ENCODE results near the gene C16orf78.
"Not testable (repeated sequence)": the region's sequence is repeated elsewhere in the genome, so short reads cannot be mapped to it uniquely, and the experiment has no call there.

C16orf78 gene

DNA sequence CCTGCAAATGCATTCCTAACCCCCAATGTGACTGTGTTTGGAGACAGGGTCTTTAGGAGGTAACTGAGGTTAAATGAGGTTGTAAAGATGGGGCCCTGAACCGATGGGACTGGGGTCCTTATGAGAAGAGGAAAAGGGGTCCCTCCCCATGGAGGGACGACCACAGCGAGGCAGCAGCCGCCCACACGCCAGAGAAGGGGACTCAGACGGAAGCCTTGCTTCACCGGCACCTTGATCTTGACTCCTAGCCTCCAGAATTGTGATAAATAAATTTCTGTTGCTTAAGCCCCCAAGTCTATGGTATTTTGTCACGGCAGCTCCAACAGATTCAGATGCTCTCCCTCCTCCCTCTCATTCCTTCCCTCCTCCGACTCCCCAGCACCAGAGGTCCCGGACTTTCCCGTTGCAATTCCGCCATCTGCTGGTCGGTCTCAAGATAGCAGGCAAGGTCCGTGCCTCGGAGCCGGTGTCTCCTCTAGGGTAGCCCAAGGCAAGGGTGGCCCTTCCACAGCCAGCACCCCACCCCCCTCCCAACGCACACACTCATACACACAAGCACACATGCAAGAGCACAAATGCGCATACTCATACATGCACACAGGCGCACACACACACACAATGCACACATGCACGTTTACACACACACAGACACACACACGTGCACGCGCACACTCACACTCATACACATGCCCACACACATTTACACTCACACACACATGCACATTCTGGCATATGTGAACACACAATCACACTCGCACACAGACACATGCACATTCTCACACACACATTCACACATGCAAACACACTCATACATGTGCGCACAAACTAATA is 23.1 kb upstream of the C16orf78 start:
- H3K9me3 ChIP-seq (ENCODE audit: control insufficient read depth, insufficient read depth, low read length) = no peaks in the 10 kb centered on the region
- no peaks in the 10 kb centered on the region for H3K36me3 ChIP-seq (ENCODE audit: control insufficient read depth, insufficient read depth, low read length)
- H3K4me1 ChIP-seq (ENCODE audit: control insufficient read depth, insufficient read depth, low read length) = peaks cover 4% of the 10 kb centered on the region; the same call in 1 of the 2 replicates
- no peak overlapping the region for H3K9ac ChIP-seq (ENCODE audit: low read depth, low read length)
- no peak overlapping the region for H3K4me3 ChIP-seq (ENCODE audit: low read depth, low read length)
- no peak overlapping the region for H3K27ac ChIP-seq (ENCODE audit: low read depth, low read length)
- no peaks in the 10 kb centered on the region for H3K27me3 ChIP-seq (ENCODE audit: control insufficient read depth, insufficient read depth, low read length)

DNA sequence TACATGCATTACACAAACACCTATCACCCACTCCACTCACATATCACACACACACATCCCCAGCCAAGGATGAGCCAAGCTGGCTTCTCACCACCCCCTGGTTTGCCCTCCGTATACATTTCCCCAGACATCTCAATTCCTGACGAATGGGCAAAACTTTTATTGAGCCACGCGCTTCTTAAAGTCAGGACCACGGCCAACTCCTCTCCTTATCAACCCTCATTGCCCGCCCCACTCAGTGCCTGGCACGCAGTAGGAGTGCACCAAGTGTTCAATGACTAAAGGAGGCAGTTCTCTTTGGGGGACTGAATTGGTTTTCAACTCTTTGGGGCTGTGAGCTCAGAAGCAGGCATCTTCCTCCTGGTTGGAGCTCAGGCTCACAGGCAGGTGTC is 22.5 kb upstream of the C16orf78 start:
- Histone ChIP-seq H3K9me3 (ENCODE audit: control insufficient read depth, insufficient read depth, low read length) (no peaks in the 10 kb centered on the region), H3K36me3 (ENCODE audit: control insufficient read depth, insufficient read depth, low read length) (no peaks in the 10 kb centered on the region), H3K4me3 (ENCODE audit: low read depth, low read length) (no peak overlapping the region), H3K27ac (ENCODE audit: low read depth, low read length) (no peak overlapping the region), H3K4me1 (ENCODE audit: control insufficient read depth, insufficient read depth, low read length) (peaks cover 4% of the 10 kb centered on the region; the same call in 1 of the 2 replicates), H3K27me3 (ENCODE audit: control insufficient read depth, insufficient read depth, low read length) (no peaks in the 10 kb centered on the region), H3K9ac (ENCODE audit: low read depth, low read length) (no peak overlapping the region)

DNA sequence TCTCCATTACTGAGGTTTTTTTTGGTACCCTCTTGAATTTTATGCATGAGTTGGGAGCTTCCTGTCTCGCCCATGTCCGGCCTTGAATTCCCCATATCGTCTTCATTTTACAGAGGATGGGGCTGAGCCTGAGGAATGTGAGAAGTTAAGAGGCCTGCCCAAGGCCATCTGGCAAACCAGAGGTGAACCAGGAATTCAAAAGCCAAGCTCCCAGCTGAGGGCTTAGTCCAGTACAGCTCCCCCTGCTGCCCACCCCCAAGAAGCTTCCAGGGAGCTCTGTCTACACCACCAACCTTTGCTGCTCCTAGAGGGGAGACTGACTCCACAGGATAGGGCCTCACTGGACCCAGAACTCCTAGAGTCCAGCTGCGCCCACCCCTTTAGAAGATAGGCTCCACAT is 20.7 kb upstream of the C16orf78 start:
- peaks cover 4% of the 10 kb centered on the region; the same call in 1 of the 2 replicates for H3K4me1 ChIP-seq (ENCODE audit: control insufficient read depth, insufficient read depth, low read length)
- no peak overlapping the region for H3K9ac ChIP-seq (ENCODE audit: low read depth, low read length)
- no peak overlapping the region for H3K27ac ChIP-seq (ENCODE audit: low read depth, low read length)
- H3K9me3 ChIP-seq (ENCODE audit: control insufficient read depth, insufficient read depth, low read length) = no peaks in the 10 kb centered on the region
- no peaks in the 10 kb centered on the region for H3K27me3 ChIP-seq (ENCODE audit: control insufficient read depth, insufficient read depth, low read length)
- no peak overlapping the region for H3K4me3 ChIP-seq (ENCODE audit: low read depth, low read length)
- H3K36me3 ChIP-seq (ENCODE audit: control insufficient read depth, insufficient read depth, low read length) = no peaks in the 10 kb centered on the region

DNA sequence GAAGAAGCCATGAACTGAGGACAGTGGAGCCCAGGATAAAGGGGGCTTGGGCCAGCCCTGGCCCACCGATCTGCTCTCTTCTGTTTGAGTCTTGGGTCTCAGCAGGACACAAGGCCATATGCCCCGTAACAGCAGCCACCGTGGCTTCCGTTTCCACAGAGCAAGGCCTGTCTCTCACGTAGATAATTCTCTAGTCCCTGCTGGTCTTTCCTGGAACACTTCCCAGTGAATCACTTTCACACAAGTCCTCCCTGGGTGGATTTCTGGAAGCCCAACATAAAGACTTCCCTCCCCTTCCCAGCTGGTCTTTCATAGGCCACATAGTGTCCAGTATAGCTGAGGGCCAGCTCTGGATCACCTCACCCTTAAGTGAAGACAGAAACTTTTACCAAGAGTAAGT is 19.9 kb upstream of the C16orf78 start:
- Histone ChIP-seq H3K9me3 (ENCODE audit: control insufficient read depth, insufficient read depth, low read length) (no peaks in the 10 kb centered on the region), H3K9ac (ENCODE audit: low read depth, low read length) (no peak overlapping the region), H3K4me1 (ENCODE audit: control insufficient read depth, insufficient read depth, low read length) (peaks cover 4% of the 10 kb centered on the region; the same call in 1 of the 2 replicates), H3K27me3 (ENCODE audit: control insufficient read depth, insufficient read depth, low read length) (no peaks in the 10 kb centered on the region), H3K36me3 (ENCODE audit: control insufficient read depth, insufficient read depth, low read length) (no peaks in the 10 kb centered on the region), H3K27ac (ENCODE audit: low read depth, low read length) (no peak overlapping the region), H3K4me3 (ENCODE audit: low read depth, low read length) (no peak overlapping the region)

DNA sequence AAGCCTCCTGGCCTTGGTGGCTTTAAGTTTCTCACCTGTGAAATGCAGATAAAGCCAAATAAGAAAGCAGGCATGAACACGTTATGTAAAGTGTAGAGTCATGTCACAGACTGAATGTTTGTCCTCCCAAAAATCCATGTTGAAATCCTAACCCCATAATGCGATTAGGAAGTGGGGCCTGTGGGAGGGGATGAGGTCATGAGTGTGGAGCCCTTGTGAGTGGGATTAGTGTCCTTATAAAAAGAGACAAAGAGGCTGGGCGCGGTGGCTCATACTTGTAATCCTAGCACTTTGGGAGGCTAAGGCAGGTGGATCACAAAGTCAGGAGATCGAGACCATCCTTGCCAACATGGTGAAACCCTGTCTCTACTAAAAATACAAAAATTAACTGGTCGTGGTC is 19.5 kb upstream of the C16orf78 start:
- Histone ChIP-seq H3K9ac (ENCODE audit: low read depth, low read length) (no peak overlapping the region), H3K36me3 (ENCODE audit: control insufficient read depth, insufficient read depth, low read length) (no peaks in the 10 kb centered on the region), H3K4me3 (ENCODE audit: low read depth, low read length) (no peak overlapping the region), H3K9me3 (ENCODE audit: control insufficient read depth, insufficient read depth, low read length) (no peaks in the 10 kb centered on the region), H3K27ac (ENCODE audit: low read depth, low read length) (no peak overlapping the region), H3K4me1 (ENCODE audit: control insufficient read depth, insufficient read depth, low read length) (peaks cover 4% of the 10 kb centered on the region; the same call in 1 of the 2 replicates), H3K27me3 (ENCODE audit: control insufficient read depth, insufficient read depth, low read length) (no peaks in the 10 kb centered on the region)

DNA sequence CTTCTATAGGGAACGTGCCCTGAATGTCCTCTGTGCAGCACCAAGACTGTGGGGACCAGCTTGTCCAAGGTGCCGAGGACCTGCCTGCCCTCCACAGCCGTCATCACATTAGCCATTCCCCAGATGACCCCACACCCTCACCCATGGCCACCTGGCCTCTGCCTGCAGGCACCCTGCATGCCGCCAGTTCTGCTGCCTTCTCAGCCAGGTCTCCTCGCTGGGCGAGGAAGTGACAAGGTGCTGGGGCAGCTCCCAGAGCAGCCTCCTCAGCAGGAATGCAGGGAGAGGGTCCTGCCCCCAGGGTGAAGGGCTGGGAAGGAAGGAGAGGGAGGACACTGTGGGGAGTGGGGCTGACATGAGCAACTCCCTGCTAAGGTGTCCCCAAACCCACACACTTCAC is 18.6 kb upstream of the C16orf78 start:
- no peaks in the 10 kb centered on the region for H3K9me3 ChIP-seq (ENCODE audit: control insufficient read depth, insufficient read depth, low read length)
- H3K27ac ChIP-seq (ENCODE audit: low read depth, low read length) = no peak overlapping the region
- H3K4me1 ChIP-seq (ENCODE audit: control insufficient read depth, insufficient read depth, low read length) = peaks cover 4% of the 10 kb centered on the region; the same call in 1 of the 2 replicates
- no peaks in the 10 kb centered on the region for H3K27me3 ChIP-seq (ENCODE audit: control insufficient read depth, insufficient read depth, low read length)
- no peaks in the 10 kb centered on the region for H3K36me3 ChIP-seq (ENCODE audit: control insufficient read depth, insufficient read depth, low read length)
- H3K4me3 ChIP-seq (ENCODE audit: low read depth, low read length) = no peak overlapping the region
- no peak overlapping the region for H3K9ac ChIP-seq (ENCODE audit: low read depth, low read length)

DNA sequence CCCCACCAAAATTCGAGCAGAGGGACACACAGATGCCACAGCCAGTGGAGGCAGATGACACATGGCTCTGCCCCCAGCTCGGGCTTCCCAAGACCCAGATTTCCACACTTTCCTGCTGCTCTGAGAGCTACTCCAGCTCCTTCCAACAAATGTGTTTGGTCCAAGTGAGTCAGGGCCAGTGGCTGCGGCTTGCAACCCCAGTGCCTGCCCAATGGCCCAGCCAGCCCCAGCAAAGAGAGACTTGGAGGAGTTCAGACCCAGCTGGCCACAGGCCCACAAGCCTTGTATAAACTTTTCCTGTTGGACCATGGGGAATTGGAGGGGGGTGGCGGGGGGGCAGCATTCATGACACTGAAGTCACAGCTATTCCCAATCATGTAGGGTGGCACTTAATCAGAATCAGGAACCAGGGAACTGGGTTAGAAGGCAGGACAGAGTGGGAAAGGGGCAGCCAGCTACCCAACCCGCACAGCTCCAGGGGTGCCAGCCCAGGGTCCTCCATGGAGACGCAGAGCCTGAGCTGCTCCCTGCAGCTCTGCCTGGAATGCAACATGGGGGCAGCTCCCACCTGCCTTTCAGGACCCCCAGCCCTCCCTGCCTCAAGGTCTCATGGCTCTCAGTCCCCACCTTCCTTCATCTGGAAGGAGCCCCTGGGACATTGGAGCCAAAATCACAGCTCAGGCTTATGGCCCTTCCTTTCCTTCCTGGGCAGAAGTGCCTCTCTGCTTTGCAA is 17.5 kb upstream of the C16orf78 start:
- Histone ChIP-seq H3K27ac (ENCODE audit: low read depth, low read length) (no peak overlapping the region), H3K9me3 (ENCODE audit: control insufficient read depth, insufficient read depth, low read length) (no peaks in the 10 kb centered on the region)

DNA sequence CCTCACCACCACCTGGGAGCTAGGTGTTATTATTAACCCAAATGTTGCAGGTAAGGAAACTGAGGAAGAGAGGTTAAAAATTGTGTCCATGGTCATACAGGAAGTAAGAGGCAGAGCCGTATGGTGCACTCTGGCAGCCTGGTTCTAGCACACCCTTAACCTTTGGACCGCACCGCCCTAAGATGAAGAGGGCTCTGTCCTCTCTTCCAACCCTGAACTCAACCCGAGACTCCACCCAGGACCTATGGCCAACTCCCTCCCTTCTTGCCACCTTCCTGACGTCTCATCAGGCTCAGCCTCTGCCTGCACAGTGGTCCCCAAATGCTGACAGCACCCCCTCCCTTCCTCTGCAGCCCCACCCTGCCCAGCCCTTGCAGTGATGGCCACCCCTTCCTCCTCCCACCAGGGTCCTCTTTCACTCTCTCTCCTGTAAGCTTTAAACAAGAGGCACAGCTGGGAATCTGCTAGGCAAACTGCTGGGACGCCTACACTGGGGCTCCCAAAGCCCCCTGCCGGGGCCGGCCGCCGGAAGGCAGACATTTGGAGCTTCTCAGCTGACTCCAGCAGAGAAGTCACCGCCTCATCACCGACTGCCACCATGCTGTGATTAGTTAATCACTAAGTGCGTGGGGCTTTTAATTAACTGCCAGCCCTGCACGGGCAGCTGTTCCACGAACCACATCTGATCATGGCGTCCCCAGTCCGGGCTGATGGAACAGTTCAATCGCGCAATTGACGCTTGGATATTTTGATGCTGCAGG is 16.7 kb upstream of the C16orf78 start:
- Histone ChIP-seq H3K4me3 (ENCODE audit: low read depth, low read length) (no peak overlapping the region), H3K4me1 (ENCODE audit: control insufficient read depth, insufficient read depth, low read length) (peaks cover 2% of the 10 kb centered on the region; the same call in 1 of the 2 replicates), H3K9ac (ENCODE audit: low read depth, low read length) (no peak overlapping the region), H3K36me3 (ENCODE audit: control insufficient read depth, insufficient read depth, low read length) (no peaks in the 10 kb centered on the region), H3K27me3 (ENCODE audit: control insufficient read depth, insufficient read depth, low read length) (no peaks in the 10 kb centered on the region), H3K9me3 (ENCODE audit: control insufficient read depth, insufficient read depth, low read length) (no peaks in the 10 kb centered on the region), H3K27ac (ENCODE audit: low read depth, low read length) (no peak overlapping the region)

More for the DNA sequence above, 17.5 kb upstream of the C16orf78 start:
- Histone ChIP-seq H3K4me1 (ENCODE audit: control insufficient read depth, insufficient read depth, low read length) (no peaks in the 10 kb centered on the region), H3K27me3 (ENCODE audit: control insufficient read depth, insufficient read depth, low read length) (no peaks in the 10 kb centered on the region), H3K4me3 (ENCODE audit: low read depth, low read length) (no peak overlapping the region), H3K36me3 (ENCODE audit: control insufficient read depth, insufficient read depth, low read length) (no peaks in the 10 kb centered on the region), H3K9ac (ENCODE audit: low read depth, low read length) (no peak overlapping the region)

DNA sequence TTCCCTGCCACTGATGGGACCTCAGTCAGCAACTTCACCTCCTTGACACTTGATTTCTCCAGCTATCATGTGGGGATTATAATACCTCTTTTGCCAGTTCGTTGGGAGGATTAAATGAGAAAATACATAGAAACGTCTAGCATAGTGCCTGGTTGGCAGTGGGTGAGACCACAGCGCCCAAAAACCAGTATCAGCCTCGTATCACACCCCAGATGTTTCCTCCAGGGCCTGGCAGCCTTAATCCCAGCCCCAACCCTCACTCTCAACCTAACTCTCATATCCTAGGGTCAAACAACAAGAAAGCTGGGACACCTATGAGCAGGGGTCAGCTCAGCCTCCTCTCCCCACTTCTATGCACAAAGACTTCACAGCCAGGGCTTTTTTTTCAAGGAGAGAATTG is 14.0 kb upstream of the C16orf78 start:
- H3K4me1 ChIP-seq (ENCODE audit: control insufficient read depth, insufficient read depth, low read length) = peaks cover 11% of the 10 kb centered on the region
- no peaks in the 10 kb centered on the region for H3K36me3 ChIP-seq (ENCODE audit: control insufficient read depth, insufficient read depth, low read length)
- H3K27me3 ChIP-seq (ENCODE audit: control insufficient read depth, insufficient read depth, low read length) = no peaks in the 10 kb centered on the region
- no peak overlapping the region for H3K27ac ChIP-seq (ENCODE audit: low read depth, low read length)
- H3K4me3 ChIP-seq (ENCODE audit: low read depth, low read length) = no peak overlapping the region
- no peaks in the 10 kb centered on the region for H3K9me3 ChIP-seq (ENCODE audit: control insufficient read depth, insufficient read depth, low read length)
- H3K9ac ChIP-seq (ENCODE audit: low read depth, low read length) = no peak overlapping the region

DNA sequence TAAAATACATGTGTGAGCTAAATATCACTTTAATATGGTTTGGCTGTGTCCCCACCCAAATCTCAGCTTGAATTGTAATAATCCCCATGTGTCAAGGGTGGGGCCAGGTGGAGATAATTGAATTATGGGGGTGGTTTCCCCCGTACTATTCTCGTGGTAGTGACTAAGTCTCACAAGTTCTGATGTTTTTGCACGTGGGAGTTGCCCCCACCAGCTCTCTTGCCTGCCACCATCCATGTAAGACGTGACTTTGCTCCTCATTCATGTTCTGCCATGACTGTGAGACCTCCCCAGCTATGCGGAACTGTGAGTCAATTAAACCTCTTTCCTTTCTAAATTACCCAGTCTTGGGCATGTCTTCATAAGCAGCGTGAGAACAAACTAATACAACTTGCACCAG is 11.9 kb upstream of the C16orf78 start:
- H3K27ac ChIP-seq (ENCODE audit: low read depth, low read length); H3K9ac ChIP-seq (ENCODE audit: low read depth, low read length); H3K4me3 ChIP-seq (ENCODE audit: low read depth, low read length); H3K9me3 ChIP-seq (ENCODE audit: control insufficient read depth, insufficient read depth, low read length); H3K27me3 ChIP-seq (ENCODE audit: control insufficient read depth, insufficient read depth, low read length); H3K36me3 ChIP-seq (ENCODE audit: control insufficient read depth, insufficient read depth, low read length): not testable (repeated sequence)
- H3K4me1 ChIP-seq (ENCODE audit: control insufficient read depth, insufficient read depth, low read length) = peaks cover 19% of the 10 kb centered on the region

Measured in HUES48 (cell line).